Neural cell (in vitro differentiated cells): ENCODE measurements around the gene TMEM120A. TPM values are rescaled to one million over a fixed set of nuclear protein-coding genes. Genes with fewer than 3 reads are reported as not detected.

Source experiments
- H2AFZ ChIP-seq: fragments of 200-600, 300-800 bp; sonication (generic), shearing (Covaris generic); 2 replicates; pipeline ENCODE4 v1.6.0; 2014; ENCODE audit warnings: low read depth, mild to moderate bottlenecking, antibody characterized with exemption, low read length, moderate library complexity
- H3F3A ChIP-seq: fragments of 200-600 bp; shearing (Covaris generic); 2 replicates; pipeline ENCODE4 v1.6.1; 2016; ENCODE audit warnings: mild to moderate bottlenecking, moderate library complexity, mixed read lengths, antibody characterized with exemption, low read length; ENCODE audit not compliant: insufficient read depth, poor library complexity, severe bottlenecking
- H3K27ac ChIP-seq: fragments of 200-600, 300-800 bp; sonication (generic), shearing (Covaris generic); 2 replicates; pipeline ENCODE4 v1.5.1; 2014; ENCODE audit warnings: mild to moderate bottlenecking, low read length, moderate library complexity
- H3K27me3 ChIP-seq: fragments of 300-800, 200-600 bp; sonication (generic), shearing (Covaris generic); 2 replicates; pipeline ENCODE4 v1.6.0; 2014; ENCODE audit warnings: mild to moderate bottlenecking, low read depth, low read length, moderate library complexity; ENCODE audit not compliant: insufficient read depth
- H3K36me3 ChIP-seq: fragments of 300-800, 200-600 bp; sonication (generic), shearing (Covaris generic); 2 replicates; pipeline ENCODE4 v1.5.1; 2014; ENCODE audit warnings: mild to moderate bottlenecking, antibody characterized with exemption, low read length, moderate library complexity; ENCODE audit not compliant: insufficient read depth
- H3K4me2 ChIP-seq: fragments of 300-800, 200-600 bp; sonication (generic), shearing (Covaris generic); 2 replicates; pipeline ENCODE4 v1.6.0; 2014; ENCODE audit warnings: mild to moderate bottlenecking, low read length
- H3K4me3 ChIP-seq: fragments of 300-800, 200-600 bp; sonication (generic), shearing (Covaris generic); 2 replicates; pipeline ENCODE4 v1.5.1; 2014; ENCODE audit warnings: mild to moderate bottlenecking, low read length, moderate library complexity
- H3K79me2 ChIP-seq: fragments of 200-600 bp; shearing (Covaris generic); replicated peaks from 2 replicates; pipeline ENCODE4 v1.6.0; 2014; ENCODE audit warnings: mild to moderate bottlenecking, low read length, moderate library complexity; ENCODE audit not compliant: insufficient read depth
- H3K9ac ChIP-seq: fragments of 300-800, 200-600 bp; sonication (generic), shearing (Covaris generic); 2 replicates; pipeline ENCODE4 v1.6.1; 2016; ENCODE audit warnings: mild to moderate bottlenecking, low read length, mixed read lengths
- H3K9me2 ChIP-seq: fragments of 200-600 bp; shearing (Covaris generic); 2 replicates; pipeline ENCODE4 v1.6.1; 2016; ENCODE audit warnings: mild to moderate bottlenecking, low read length, mixed read lengths; ENCODE audit not compliant: insufficient read depth
- H3K9me3 ChIP-seq: fragments of 200-600, 300-800 bp; sonication (generic), shearing (Covaris generic); 2 replicates; pipeline ENCODE4 v1.6.1; 2016; ENCODE audit warnings: mild to moderate bottlenecking, mixed run types, low read length, moderate library complexity, mixed read lengths
- H4K20me1 ChIP-seq: fragments of 200-600 bp; shearing (Covaris generic); 2 replicates; pipeline ENCODE4 v1.6.1; 2016; ENCODE audit warnings: mild to moderate bottlenecking, mixed run types; ENCODE audit not compliant: insufficient read depth
- CTCF ChIP-seq: fragments of 450-650 bp; IDR thresholded peaks from 2 replicates; pipeline ENCODE4 v1.5.1; 2014; ENCODE audit warnings: antibody characterized with exemption, mild to moderate bottlenecking, moderate library complexity; ENCODE audit not compliant: poor library complexity, severe bottlenecking
- EP300 ChIP-seq: fragments of 450-650 bp; conservative IDR thresholded peaks from 2 replicates; pipeline ENCODE4 v1.6.1; 2014; ENCODE audit warnings: antibody characterized with exemption, mild to moderate bottlenecking, moderate library complexity; ENCODE audit not compliant: poor library complexity, severe bottlenecking
- EZH2 ChIP-seq: fragments of 200-600, 300-800 bp; shearing (Covaris generic), sonication (generic); IDR thresholded peaks from 2 replicates; pipeline ENCODE4 v1.6.1; 2014; ENCODE audit warnings: antibody characterized with exemption, low read length, borderline replicate concordance, mild to moderate bottlenecking; ENCODE audit not compliant: insufficient read depth, poor library complexity, severe bottlenecking
- MXI1 ChIP-seq: fragments of 450-650 bp; conservative IDR thresholded peaks from 2 replicates; pipeline ENCODE4 v1.6.1; 2014; ENCODE audit warnings: antibody characterized with exemption, mild to moderate bottlenecking; ENCODE audit not compliant: poor library complexity, severe bottlenecking
- POLR2AphosphoS5 ChIP-seq: IDR thresholded peaks from 2 replicates; pipeline ENCODE4 v1.6.1; 2012
- RAD21 ChIP-seq: fragments of 450-650 bp; conservative IDR thresholded peaks from 2 replicates; pipeline ENCODE4 v1.6.1; 2014; ENCODE audit warnings: antibody characterized with exemption, mild to moderate bottlenecking, moderate library complexity
- SMC3 ChIP-seq: fragments of 450-650 bp; conservative IDR thresholded peaks from 2 replicates; pipeline ENCODE4 v1.6.1; 2014; ENCODE audit warnings: antibody characterized with exemption, mild to moderate bottlenecking, moderate library complexity; ENCODE audit not compliant: poor library complexity
- TAF1 ChIP-seq: IDR thresholded peaks from 2 replicates; pipeline ENCODE4 v1.6.1; 2012; ENCODE audit warnings: low read depth
- polyA plus RNA-seq: library from polyadenylated mRNA; depleted of rRNA; stranded (reverse); fragments of >200 nt; gene quantifications from 2 replicates; pipeline ENCODE4 v1.2.3, GENCODE V29; 2014
- TF ChIP-seq, protein P1 (sequence below): IDR thresholded peaks from 2 replicates; pipeline ENCODE4 v1.6.1; 2012; ENCODE audit warnings: borderline replicate concordance

Gene TMEM120A
- polyA plus RNA-seq, 1 donor from 2014 or later = 39.1 TPM

DNA sequence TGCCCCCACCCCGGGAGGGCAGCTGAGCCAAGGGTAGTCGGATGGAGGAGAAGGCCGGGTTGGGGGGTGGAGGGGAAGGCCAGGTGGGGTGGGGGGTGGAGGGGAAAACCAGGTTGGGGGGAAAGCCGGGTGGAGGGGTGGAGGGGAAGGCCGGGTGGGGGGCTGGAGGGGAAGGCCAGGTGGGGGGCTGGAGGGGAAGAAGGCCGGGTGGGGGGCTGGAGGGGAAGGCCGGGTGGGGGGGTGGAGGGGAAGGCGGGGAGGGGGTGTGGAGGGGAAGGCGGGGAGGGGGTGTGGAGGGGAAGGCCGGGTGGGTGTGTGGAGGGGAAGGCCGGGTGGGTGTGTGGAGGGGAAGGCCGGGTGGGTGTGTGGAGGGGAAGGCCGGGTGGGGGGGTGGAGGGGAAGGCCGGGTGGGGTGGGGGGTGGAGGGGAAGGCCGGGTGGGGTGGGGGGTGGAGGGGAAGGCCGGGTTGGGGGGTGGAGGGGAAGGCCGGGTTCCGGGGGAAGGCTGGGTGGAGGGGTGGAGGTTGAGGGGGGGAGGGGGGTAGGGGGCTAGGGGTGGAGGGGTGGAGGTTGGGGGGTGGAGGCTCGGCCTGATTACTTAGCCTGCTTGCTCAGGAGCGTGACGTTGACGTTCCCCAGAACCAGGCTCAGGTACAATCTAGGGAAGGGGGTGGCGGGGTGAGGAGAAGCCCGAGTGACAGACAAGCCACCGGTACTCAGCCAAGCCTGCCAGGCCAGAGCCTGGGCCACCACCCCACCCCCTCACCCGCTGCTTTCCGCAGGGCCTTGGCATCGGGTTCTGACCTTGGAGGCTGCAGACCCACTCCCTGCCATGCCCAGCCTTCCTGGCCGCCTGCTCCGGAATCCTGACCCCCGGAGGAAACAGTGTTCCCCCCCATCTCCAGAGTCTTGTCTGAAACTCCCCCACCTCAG is 5.6 kb downstream of the TMEM120A start:
- Histone ChIP-seq H3K9me3 (no peaks in the 10 kb centered on the region), H3K9ac (no peak overlapping the region), H3K27ac (no peak overlapping the region), H3K4me3 (no peak overlapping the region), H3K79me2 (no peaks in the 10 kb centered on the region), H3K27me3 (no peaks in the 10 kb centered on the region), H4K20me1 (no peaks in the 10 kb centered on the region), H3F3A (no peaks in the 10 kb centered on the region), H2AFZ (no peak overlapping the region), H3K9me2 (no peaks in the 10 kb centered on the region), H3K4me2 (no peak overlapping the region), H3K36me3 (no peaks in the 10 kb centered on the region)
- TF ChIP-seq CTCF = no peak
- no peak for TF ChIP-seq SMC3
- TF ChIP-seq TAF1 = no peak
- TF ChIP-seq, protein P1, sequence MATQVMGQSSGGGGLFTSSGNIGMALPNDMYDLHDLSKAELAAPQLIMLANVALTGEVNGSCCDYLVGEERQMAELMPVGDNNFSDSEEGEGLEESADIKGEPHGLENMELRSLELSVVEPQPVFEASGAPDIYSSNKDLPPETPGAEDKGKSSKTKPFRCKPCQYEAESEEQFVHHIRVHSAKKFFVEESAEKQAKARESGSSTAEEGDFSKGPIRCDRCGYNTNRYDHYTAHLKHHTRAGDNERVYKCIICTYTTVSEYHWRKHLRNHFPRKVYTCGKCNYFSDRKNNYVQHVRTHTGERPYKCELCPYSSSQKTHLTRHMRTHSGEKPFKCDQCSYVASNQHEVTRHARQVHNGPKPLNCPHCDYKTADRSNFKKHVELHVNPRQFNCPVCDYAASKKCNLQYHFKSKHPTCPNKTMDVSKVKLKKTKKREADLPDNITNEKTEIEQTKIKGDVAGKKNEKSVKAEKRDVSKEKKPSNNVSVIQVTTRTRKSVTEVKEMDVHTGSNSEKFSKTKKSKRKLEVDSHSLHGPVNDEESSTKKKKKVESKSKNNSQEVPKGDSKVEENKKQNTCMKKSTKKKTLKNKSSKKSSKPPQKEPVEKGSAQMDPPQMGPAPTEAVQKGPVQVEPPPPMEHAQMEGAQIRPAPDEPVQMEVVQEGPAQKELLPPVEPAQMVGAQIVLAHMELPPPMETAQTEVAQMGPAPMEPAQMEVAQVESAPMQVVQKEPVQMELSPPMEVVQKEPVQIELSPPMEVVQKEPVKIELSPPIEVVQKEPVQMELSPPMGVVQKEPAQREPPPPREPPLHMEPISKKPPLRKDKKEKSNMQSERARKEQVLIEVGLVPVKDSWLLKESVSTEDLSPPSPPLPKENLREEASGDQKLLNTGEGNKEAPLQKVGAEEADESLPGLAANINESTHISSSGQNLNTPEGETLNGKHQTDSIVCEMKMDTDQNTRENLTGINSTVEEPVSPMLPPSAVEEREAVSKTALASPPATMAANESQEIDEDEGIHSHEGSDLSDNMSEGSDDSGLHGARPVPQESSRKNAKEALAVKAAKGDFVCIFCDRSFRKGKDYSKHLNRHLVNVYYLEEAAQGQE = no peak
- TF ChIP-seq EP300 = no peak
- no peak for TF ChIP-seq MXI1
- TF ChIP-seq RAD21 = no peak
- TF ChIP-seq POLR2AphosphoS5 = no peak
- no peak for TF ChIP-seq EZH2

GRCh38 chr7:75987805-75988567 is 6.4 kb downstream of the TMEM120A start:
- H3K9ac ChIP-seq = no peak overlapping the region
- no peaks in the 10 kb centered on the region for H3K36me3 ChIP-seq
- H3K27me3 ChIP-seq = no peaks in the 10 kb centered on the region
- no peaks in the 10 kb centered on the region for H3F3A ChIP-seq
- no peaks in the 10 kb centered on the region for H3K9me3 ChIP-seq
- no peak overlapping the region for H3K4me3 ChIP-seq
- no peak overlapping the region for H3K4me2 ChIP-seq
- H3K9me2 ChIP-seq = no peaks in the 10 kb centered on the region
- no peak overlapping the region for H2AFZ ChIP-seq
- no peaks in the 10 kb centered on the region for H4K20me1 ChIP-seq
- H3K79me2 ChIP-seq = no peaks in the 10 kb centered on the region
- TF ChIP-seq SMC3 = no peak
- no peak for TF ChIP-seq TAF1
- no peak for TF ChIP-seq RAD21
- no peak for TF ChIP-seq CTCF
- TF ChIP-seq, protein P1 = no peak
- TF ChIP-seq MXI1 = no peak
- TF ChIP-seq EP300 = no peak
- no peak for TF ChIP-seq POLR2AphosphoS5
- TF ChIP-seq EZH2 = no peak
- no peak overlapping the region for H3K27ac ChIP-seq
